ENCODE results near the gene METTL14.

Gene METTL14

GRCh38 chr4:118754890-118755289, 69.7 kb downstream of the METTL14 start:
- TF ChIP-seq CTCF (conservative IDR thresholded peaks at IDR 0.05) = no peak
- H3K27ac ChIP-seq = peak overlapping the region; percentile 82

- peak overlapping the region; percentile 82 for H3K27ac ChIP-seq
- TF ChIP-seq CTCF (conservative IDR thresholded peaks at IDR 0.05) = no peak
Measured at GRCh38 chr4:118755438-118756226, 70.4 kb downstream of the METTL14 start.

GRCh38 chr4:118756429-118756828, 71.2 kb downstream of the METTL14 start:
- H3K27ac ChIP-seq = peak overlapping the region; percentile 82
- no peak for TF ChIP-seq CTCF (conservative IDR thresholded peaks at IDR 0.05)

GRCh38 chr4:118756958-118757357, 71.8 kb downstream of the METTL14 start:
- H3K27ac ChIP-seq = peak overlapping the region; percentile 82
- no peak for TF ChIP-seq CTCF (conservative IDR thresholded peaks at IDR 0.05)

- no peak for TF ChIP-seq CTCF (conservative IDR thresholded peaks at IDR 0.05)
- peak overlapping the region; percentile 82; the same call in 1 of the 2 replicates for H3K27ac ChIP-seq
Measured at GRCh38 chr4:118757761-118758251, 72.6 kb downstream of the METTL14 start.

- no peak overlapping the region for H3K27ac ChIP-seq
- no peak for TF ChIP-seq CTCF (conservative IDR thresholded peaks at IDR 0.05)
Measured at GRCh38 chr4:118758293-118758692, 73.1 kb downstream of the METTL14 start.

GRCh38 chr4:118759481-118759880, 74.3 kb downstream of the METTL14 start:
- no peak overlapping the region for H3K27ac ChIP-seq
- TF ChIP-seq CTCF (conservative IDR thresholded peaks at IDR 0.05) = no peak

Measured in VCaP (cell line).